NCI-H2081 treated with DMSO at 0.1 percent for 48 hours (cell line): ENCODE results near the gene NCAPH2.
"Not testable (repeated sequence)": the region's sequence is repeated elsewhere in the genome, so short reads cannot be mapped to it uniquely, and the experiment has no call there.

Source experiments
- DNase-seq: peaks from one replicate; lab custom pipeline; 2025; lab: John Stamatoyannopoulos, UW

The NCAPH2 gene

GRCh38 chr22:50530877-50531545 lies 23.0 kb downstream of the NCAPH2 start:
- no peak for DNase-seq

DNA sequence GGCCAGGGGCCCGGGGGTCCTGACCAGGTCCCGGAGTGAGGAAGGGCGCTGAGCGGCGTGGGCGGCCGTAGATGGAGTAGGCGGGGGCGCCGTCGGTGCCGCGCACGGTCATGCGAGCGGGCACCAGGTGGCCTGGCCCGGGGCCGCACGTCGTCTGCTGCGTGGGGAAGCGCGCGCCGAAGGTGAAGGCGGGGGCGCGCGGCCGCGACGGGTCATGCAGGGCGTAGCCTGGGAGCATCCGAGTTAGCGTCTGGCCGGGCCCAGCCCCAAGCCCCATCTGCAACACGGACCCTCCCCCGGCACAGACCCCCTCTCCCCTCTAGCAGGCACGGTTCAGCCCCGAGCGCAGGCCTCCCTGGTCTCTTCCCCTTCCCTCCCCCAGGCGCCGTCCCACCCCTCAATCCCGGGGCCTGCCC lies 23.5 kb downstream of the NCAPH2 start:
- no peak for DNase-seq

DNA sequence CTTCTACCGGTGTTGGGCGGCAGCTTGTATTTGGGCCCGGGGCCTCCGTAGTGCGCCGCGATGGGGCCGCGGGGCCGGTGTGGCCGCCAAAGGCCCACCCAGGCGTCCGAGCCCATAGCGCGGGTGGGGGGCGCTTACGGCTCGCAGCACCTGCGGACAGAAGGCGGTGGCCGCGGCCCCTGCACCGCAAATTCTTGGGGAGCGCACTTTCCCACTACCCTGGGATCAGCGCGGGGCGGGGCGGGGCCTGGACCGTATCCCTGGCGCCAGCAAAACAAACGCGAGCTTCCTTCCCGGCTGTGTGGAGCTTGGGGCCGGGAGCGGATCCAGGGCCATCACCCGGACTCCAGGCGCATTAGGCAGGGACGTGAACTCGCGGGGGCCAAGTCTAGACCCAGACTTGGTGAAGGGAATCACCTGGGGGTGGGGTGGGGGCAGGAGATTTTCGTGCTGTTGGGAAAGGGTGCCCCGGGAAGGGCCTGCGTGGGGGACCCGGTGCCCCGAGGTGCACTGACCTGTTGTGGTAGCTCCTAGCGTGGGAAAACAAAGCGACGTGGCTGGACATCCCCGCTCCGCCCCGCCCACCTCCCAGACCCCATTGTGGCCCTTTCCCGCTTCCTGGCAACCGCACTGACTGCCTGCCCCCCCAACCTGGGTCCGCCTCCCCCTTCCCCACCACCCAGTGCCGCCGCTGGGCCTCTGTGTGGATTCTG lies 24.1 kb downstream of the NCAPH2 start:
- DNase-seq, result no peak

GRCh38 chr22:50532824-50533796 lies 25.1 kb downstream of the NCAPH2 start:
- DNase-seq, result no peak

- DNase-seq, result not testable (repeated sequence)
Observed at GRCh38 chr22:50533856-50534711, 26.1 kb downstream of the NCAPH2 start.

DNA sequence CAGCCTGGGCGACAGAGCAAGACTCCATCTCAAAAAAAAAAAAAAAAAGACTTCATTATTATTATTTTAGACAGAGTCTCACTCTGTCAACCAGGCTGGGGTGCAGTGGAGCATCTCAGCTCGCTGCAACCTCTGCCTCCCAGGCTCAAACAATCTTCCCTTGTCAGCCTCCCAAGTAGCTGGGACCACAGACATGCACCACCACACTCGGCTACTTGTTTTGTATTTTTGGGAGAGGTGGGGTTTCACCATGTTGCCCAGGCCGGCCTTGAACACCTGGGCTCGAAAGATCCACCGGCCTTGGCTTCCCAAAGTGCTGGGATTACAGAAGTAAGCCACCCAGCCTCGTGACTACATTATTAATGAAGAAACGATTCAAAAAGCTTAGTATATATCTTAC lies 27.1 kb downstream of the NCAPH2 start:
- no peak for DNase-seq

- no peak for DNase-seq
Observed at GRCh38 chr22:50536226-50536625, 28.2 kb downstream of the NCAPH2 start.

- DNase-seq, result no peak
Observed at GRCh38 chr22:50537765-50538164, 29.7 kb downstream of the NCAPH2 start.

DNA sequence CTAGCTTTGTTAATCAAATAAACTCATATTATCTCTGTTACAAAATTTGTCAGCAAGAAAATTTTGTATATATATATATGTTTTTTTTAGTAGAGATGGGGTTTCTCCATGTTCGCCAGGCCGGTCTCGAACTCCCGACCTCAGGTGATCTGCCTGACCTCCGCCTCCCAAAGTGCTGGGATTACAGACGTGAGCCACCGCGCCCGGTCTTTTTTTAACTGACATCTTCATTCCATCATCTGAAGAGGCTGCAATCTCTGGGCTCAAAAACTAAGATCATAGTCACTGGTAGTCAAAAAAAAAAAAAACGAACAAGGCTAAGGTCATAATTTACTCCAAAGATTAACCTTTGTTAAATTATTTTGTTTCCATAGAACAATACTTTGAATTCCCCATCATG lies 32.4 kb downstream of the NCAPH2 start:
- DNase-seq, result no peak

DNA sequence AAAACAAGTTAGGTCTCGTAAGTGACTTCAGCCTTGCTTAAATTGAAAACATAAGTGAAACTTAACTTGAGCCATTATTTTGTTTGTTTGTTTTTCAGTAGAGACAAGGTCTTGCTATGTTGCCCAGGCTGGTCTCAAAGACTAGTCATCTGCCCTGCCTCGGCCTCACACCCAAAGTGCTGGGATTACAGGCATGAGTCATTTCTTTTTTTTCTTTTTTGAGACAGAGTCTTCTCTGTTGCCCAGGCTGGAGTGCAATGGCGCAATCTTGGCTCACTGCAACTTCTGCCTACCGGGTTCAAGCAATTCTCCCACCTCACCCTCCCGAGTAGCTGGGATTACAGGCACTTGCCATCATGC lies 33.6 kb downstream of the NCAPH2 start:
- not testable (repeated sequence) for DNase-seq

GRCh38 chr22:50542416-50542927 lies 34.4 kb downstream of the NCAPH2 start:
- no peak for DNase-seq

- no peak for DNase-seq
Observed at GRCh38 chr22:50544078-50544745, 36.2 kb downstream of the NCAPH2 start.

- no peak for DNase-seq
Observed at GRCh38 chr22:50544746-50545253, 36.8 kb downstream of the NCAPH2 start.

GRCh38 chr22:50545522-50546325 lies 37.7 kb downstream of the NCAPH2 start, which contains the start of gene KLHDC7B:
TSS of gene KLHDC7B (plus strand) at chr22:50545899. CDS start at chr22:50546244, 345 bp downstream.
- DNase-seq, result no peak

DNA sequence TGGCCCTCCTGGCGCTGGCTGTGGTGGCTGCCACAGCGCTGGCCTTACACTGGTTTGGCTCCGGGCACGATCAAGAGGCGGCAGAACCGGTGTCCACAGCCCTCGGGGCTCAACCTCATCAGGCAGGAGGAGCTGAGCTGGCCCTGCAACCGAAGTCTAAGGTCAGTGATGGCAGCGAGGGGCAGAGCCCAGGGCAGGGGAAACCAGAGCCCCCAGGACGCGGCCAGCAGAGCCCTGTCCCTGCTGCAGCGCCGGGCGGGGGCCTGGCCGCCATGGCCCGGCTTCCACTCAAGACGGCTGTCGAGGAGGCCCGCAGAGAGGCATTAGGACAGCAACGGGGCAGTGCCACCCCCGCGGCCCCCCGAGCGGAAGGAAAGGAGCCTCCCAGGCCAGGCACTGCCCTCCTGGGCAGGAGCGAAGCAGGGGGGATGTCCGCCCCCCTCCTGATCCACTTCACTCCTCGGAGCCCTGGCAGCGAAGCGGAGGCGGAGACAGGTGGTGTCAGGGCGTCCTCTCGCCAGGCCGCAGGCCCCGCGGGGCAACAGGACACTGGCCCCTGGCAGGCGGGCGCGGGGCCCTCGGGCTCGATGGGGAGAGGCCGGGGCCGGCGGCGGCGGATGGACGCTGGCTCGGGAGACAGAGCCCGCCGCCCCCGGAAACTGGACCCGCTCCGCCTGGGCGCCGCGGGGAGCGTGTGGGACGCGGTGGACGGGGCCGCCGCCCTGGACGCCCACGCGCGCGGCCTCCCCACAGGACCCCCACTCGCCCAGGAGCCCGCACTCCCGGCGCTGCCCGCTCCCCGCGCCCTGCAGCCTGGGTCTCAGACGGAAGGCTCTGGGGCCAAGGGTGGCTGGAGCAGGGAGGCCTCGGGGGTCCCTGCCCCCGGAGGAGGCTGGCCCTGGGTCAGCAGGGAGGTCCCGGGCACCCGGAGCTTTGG lies 38.6 kb downstream of the NCAPH2 start:
- DNase-seq, result no peak

- no peak for DNase-seq
Observed at GRCh38 chr22:50547263-50547985, 39.4 kb downstream of the NCAPH2 start.

- DNase-seq, result no peak
Observed at GRCh38 chr22:50548040-50548920, 40.3 kb downstream of the NCAPH2 start.
